HEK293T (cell line): ENCODE results near the gene TSPAN4.

Source experiments
- CTCF ChIA-PET: fragments of 350-600 bp; formaldehyde crosslinking; extraction: SDS; loops from one replicate; lab custom pipeline; 2021; ENCODE audit warnings: antibody characterized with exemption, inconsistent platforms; lab: Yijun Ruan, JAX
- POLR2A ChIA-PET: fragments of 350-600 bp; formaldehyde crosslinking; extraction: SDS; loops from one replicate; lab custom pipeline; 2020; ENCODE audit warnings: antibody characterized with exemption, inconsistent platforms; lab: Yijun Ruan, JAX
- DNase-seq: peaks from one replicate; pipeline ENCODE4 v3.0.0; 2012; ENCODE audit warnings: mixed read lengths; ENCODE audit errors: extremely low spot score
- ARNT ChIP-seq: fragments of 450-650 bp; IDR thresholded peaks from 2 replicates; pipeline ENCODE4 v1.6.1; 2017; ENCODE audit warnings: mild to moderate bottlenecking
- BHLHE40 ChIP-seq: fragments of 450-650 bp; IDR thresholded peaks from 2 replicates; pipeline ENCODE4 v1.6.1; 2016; ENCODE audit warnings: mild to moderate bottlenecking, moderate library complexity, borderline replicate concordance
- CTBP1 ChIP-seq: fragments of 450-650 bp; IDR thresholded peaks from 2 replicates; pipeline ENCODE4 v1.6.1; 2016; ENCODE audit warnings: borderline replicate concordance
- ELF4 ChIP-seq: fragments of 450-650 bp; IDR thresholded peaks from 2 replicates; pipeline ENCODE4 v1.6.1; 2017; ENCODE audit warnings: antibody characterized with exemption
- FOXA1 ChIP-seq: fragments of 450-650 bp; IDR thresholded peaks from 2 replicates; pipeline ENCODE4 v1.6.1; 2016; ENCODE audit warnings: mild to moderate bottlenecking
- FOXK2 ChIP-seq: fragments of 450-650 bp; IDR thresholded peaks from 2 replicates; pipeline ENCODE4 v1.6.1; 2016; ENCODE audit warnings: mild to moderate bottlenecking
- FOXM1 ChIP-seq: fragments of 450-650 bp; IDR thresholded peaks from 2 replicates; pipeline ENCODE4 v1.6.1; 2017; ENCODE audit warnings: mild to moderate bottlenecking, borderline replicate concordance
- HDGF ChIP-seq: fragments of 450-650 bp; IDR thresholded peaks from 2 replicates; pipeline ENCODE4 v1.6.1; 2017; ENCODE audit warnings: antibody characterized with exemption, borderline replicate concordance
- L3MBTL2 ChIP-seq: fragments of 450-650 bp; conservative IDR thresholded peaks from 2 replicates; pipeline ENCODE4 v1.6.1; 2016; ENCODE audit warnings: mild to moderate bottlenecking
- LEF1 ChIP-seq: fragments of 450-650 bp; IDR thresholded peaks from 2 replicates; pipeline ENCODE4 v1.6.1; 2017; ENCODE audit warnings: mild to moderate bottlenecking, borderline replicate concordance
- NFRKB ChIP-seq: fragments of 450-650 bp; IDR thresholded peaks from 2 replicates; pipeline ENCODE4 v1.6.1; 2016; ENCODE audit warnings: mild to moderate bottlenecking, moderate library complexity
- PKNOX1 ChIP-seq: fragments of 450-650 bp; IDR thresholded peaks from 2 replicates; pipeline ENCODE4 v1.6.1; 2016
- SP1 ChIP-seq: fragments of 450-650 bp; IDR thresholded peaks from 2 replicates; pipeline ENCODE4 v1.6.1; 2017
- SUZ12 ChIP-seq: fragments of 450-650 bp; IDR thresholded peaks from 2 replicates; pipeline ENCODE4 v1.6.1; 2016; ENCODE audit warnings: mild to moderate bottlenecking
- TARDBP ChIP-seq: fragments of 450-650 bp; IDR thresholded peaks from 2 replicates; pipeline ENCODE4 v1.6.1; 2016
- ZNF384 ChIP-seq: fragments of 450-650 bp; IDR thresholded peaks from 2 replicates; pipeline ENCODE4 v1.6.1; 2016

Gene TSPAN4

GRCh38 chr11:862696-863022 lies 20.0 kb downstream of the TSPAN4 start:
- DNase-seq: no peak
- no peak for TF ChIP-seq NFRKB
- no peak for TF ChIP-seq SUZ12
- TF ChIP-seq BHLHE40: no peak
- no peak for TF ChIP-seq ZNF384
- no peak for TF ChIP-seq L3MBTL2
- TF ChIP-seq ARNT: no peak
- TF ChIP-seq TARDBP: no peak
- TF ChIP-seq SP1: no peak
- no peak for TF ChIP-seq LEF1
- no peak for TF ChIP-seq CTBP1
- TF ChIP-seq ELF4: no peak
- no peak for TF ChIP-seq FOXM1
- TF ChIP-seq PKNOX1: no peak
- TF ChIP-seq FOXA1: no peak
- TF ChIP-seq FOXK2: no peak
- no peak for TF ChIP-seq HDGF
- ChIA-PET CTCF (no interaction called here), POLR2A (no interaction called here)

- CTCF ChIA-PET: no interaction called here
- POLR2A ChIA-PET: no interaction called here
- DNase-seq: no peak
- TF ChIP-seq FOXA1: no peak
- no peak for TF ChIP-seq LEF1
- TF ChIP-seq BHLHE40: no peak
- no peak for TF ChIP-seq ELF4
- TF ChIP-seq FOXK2: no peak
- TF ChIP-seq SP1: no peak
- TF ChIP-seq TARDBP: no peak
- TF ChIP-seq CTBP1: no peak
- no peak for TF ChIP-seq HDGF
- no peak for TF ChIP-seq PKNOX1
- TF ChIP-seq SUZ12: no peak
- no peak for TF ChIP-seq ARNT
- no peak for TF ChIP-seq NFRKB
- no peak for TF ChIP-seq L3MBTL2
- no peak for TF ChIP-seq FOXM1
- no peak for TF ChIP-seq ZNF384
Measured at GRCh38 chr11:863023-863909, 20.6 kb downstream of the TSPAN4 start.

- ChIA-PET POLR2A (no interaction called here), CTCF (no interaction called here)
- TF ChIP-seq ARNT: no peak
- TF ChIP-seq TARDBP: no peak
- no peak for TF ChIP-seq ZNF384
- TF ChIP-seq PKNOX1: no peak
- TF ChIP-seq L3MBTL2: no peak
- TF ChIP-seq CTBP1: no peak
- TF ChIP-seq ELF4: no peak
- no peak for TF ChIP-seq NFRKB
- no peak for TF ChIP-seq SP1
- TF ChIP-seq BHLHE40: no peak
- no peak for TF ChIP-seq SUZ12
- TF ChIP-seq HDGF: no peak
- no peak for TF ChIP-seq LEF1
- DNase-seq: no peak
Measured at GRCh38 chr11:863910-864827, 21.5 kb downstream of the TSPAN4 start.

- ChIA-PET POLR2A (interaction anchor here (1.1 kb wide), 1 partner anchor 624 kb away, joined by 4 read pairs; no protein-coding TSS in a partner anchor), CTCF (no interaction called here)
- no peak for TF ChIP-seq NFRKB
- TF ChIP-seq FOXM1: no peak
- TF ChIP-seq SP1: no peak
- no peak for TF ChIP-seq ARNT
- no peak for TF ChIP-seq SUZ12
- TF ChIP-seq LEF1: no peak
- TF ChIP-seq FOXK2: no peak
- no peak for TF ChIP-seq FOXA1
- TF ChIP-seq HDGF: no peak
- no peak for TF ChIP-seq L3MBTL2
- no peak for TF ChIP-seq ZNF384
- TF ChIP-seq PKNOX1: no peak
- TF ChIP-seq ELF4: no peak
- TF ChIP-seq CTBP1: no peak
- TF ChIP-seq TARDBP: no peak
- TF ChIP-seq BHLHE40: no peak
- DNase-seq: no peak
Measured at GRCh38 chr11:864898-865297, 22.2 kb downstream of the TSPAN4 start.
